ENCODE data around the gene PAK1.
"Not testable (repeated sequence)": the region's sequence is repeated elsewhere in the genome, so short reads cannot be mapped to it uniquely, and the experiment has no call there.

PAK1 gene

GRCh38 chr11:77302752-77303151 lies 171.1 kb downstream of the PAK1 start:
- no peak for DNase-seq (ENCODE audit: low spot score)
- H3K27ac Mint-ChIP-seq: no peak overlapping the region
- no peaks in the 10 kb centered on the region for H3K36me3 Mint-ChIP-seq (ENCODE audit: low read depth)
- H3K27me3 Mint-ChIP-seq (ENCODE audit: low read depth): no peaks in the 10 kb centered on the region
- no peaks in the 10 kb centered on the region for H3K9me3 Mint-ChIP-seq
- peaks cover 2% of the 10 kb centered on the region for H3K4me1 Mint-ChIP-seq (ENCODE audit: low read depth)
- no peak overlapping the region for H3K4me3 Mint-ChIP-seq

DNA sequence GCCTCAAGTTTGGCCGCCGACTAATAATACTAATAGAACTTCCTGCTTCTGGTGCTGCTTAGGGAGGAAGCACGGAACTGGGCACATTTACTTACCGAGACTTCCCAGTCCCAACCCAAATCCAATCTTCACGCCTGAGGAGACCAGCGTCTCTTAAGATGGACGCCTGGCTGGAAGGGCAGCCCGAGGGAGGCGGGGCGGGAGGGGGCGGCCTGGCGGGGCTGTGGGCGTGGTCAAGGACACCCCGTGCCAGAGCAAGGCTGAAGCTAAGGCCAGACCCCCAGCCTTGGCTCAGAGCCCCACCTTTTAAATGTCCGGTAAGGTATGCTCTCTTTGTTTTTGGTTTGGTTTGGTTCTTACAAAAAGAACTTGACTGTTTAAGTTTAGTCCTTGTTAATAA lies 172.4 kb downstream of the PAK1 start, which contains the start of gene GDPD4:
GDPD4 (minus strand) TSS at position 177 of the 400 bp plus-strand sequence. CDS start 16,549 bp downstream, outside the sequence.
- no peak for DNase-seq (ENCODE audit: low spot score)
- no peak within 1 kb of the TSS for H3K27ac Mint-ChIP-seq
- H3K4me1 Mint-ChIP-seq (ENCODE audit: low read depth): peaks cover 2% of the 10 kb centered on the region
- no peaks in the 10 kb centered on the region for H3K27me3 Mint-ChIP-seq (ENCODE audit: low read depth)
- no peaks in the 10 kb centered on the region for H3K9me3 Mint-ChIP-seq
- no peaks in the 10 kb centered on the region for H3K36me3 Mint-ChIP-seq (ENCODE audit: low read depth)
- no peak within 1 kb of the TSS for H3K4me3 Mint-ChIP-seq

DNA sequence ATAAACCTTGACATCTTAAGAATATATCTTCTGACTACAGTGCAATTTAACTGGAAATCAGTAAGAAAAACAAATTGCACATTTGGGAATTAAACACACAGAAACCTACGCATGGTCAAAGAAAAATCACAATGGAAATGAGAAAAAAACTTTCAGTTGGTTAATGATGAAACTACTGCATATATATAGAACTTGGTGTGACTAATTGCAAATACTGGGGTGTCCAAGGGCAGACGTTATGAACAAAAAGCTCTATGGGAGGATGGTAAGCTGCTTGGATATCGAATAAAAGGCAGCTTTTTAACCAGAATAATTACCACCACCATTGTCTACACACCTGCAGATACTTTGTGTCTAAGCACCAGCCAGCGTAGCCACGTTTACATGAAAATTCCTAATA lies 173.2 kb downstream of the PAK1 start:
- DNase-seq (ENCODE audit: low spot score): no peak
- no peaks in the 10 kb centered on the region for H3K27me3 Mint-ChIP-seq (ENCODE audit: low read depth)
- H3K4me1 Mint-ChIP-seq (ENCODE audit: low read depth): peaks cover 2% of the 10 kb centered on the region
- no peaks in the 10 kb centered on the region for H3K9me3 Mint-ChIP-seq
- H3K27ac Mint-ChIP-seq: no peak overlapping the region
- no peak overlapping the region for H3K4me3 Mint-ChIP-seq
- no peaks in the 10 kb centered on the region for H3K36me3 Mint-ChIP-seq (ENCODE audit: low read depth)

DNA sequence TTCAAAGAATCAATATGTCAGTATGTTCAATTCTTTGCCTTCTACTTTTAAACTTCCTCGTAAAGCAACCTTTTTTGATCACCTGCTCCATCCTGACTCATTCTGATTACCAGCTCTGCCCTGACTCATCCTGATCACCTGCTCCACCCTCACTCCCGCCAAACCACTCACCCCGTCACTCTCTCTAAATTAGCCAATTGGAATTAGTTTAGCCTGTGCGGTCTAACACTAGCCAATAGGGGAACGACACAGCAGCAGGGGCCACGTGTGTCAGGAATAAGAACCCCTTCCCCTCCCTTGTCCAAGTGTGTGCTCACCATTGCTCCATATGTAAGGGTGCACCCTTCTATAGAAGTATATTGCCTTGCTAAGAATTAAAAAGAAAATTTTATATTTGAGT lies 173.9 kb downstream of the PAK1 start:
- H3K36me3 Mint-ChIP-seq (ENCODE audit: low read depth); H3K27me3 Mint-ChIP-seq (ENCODE audit: low read depth); H3K4me3 Mint-ChIP-seq; H3K9me3 Mint-ChIP-seq; DNase-seq (ENCODE audit: low spot score); H3K4me1 Mint-ChIP-seq (ENCODE audit: low read depth); H3K27ac Mint-ChIP-seq: not testable (repeated sequence)

- Mint-ChIP-seq H3K4me1 (ENCODE audit: low read depth) (peaks cover 3% of the 10 kb centered on the region), H3K4me3 (no peak overlapping the region), H3K9me3 (no peaks in the 10 kb centered on the region), H3K27me3 (ENCODE audit: low read depth) (no peaks in the 10 kb centered on the region), H3K36me3 (ENCODE audit: low read depth) (no peaks in the 10 kb centered on the region), H3K27ac (no peak overlapping the region)
- no peak for DNase-seq (ENCODE audit: low spot score)
Observed at GRCh38 chr11:77299528-77299993, 174.3 kb downstream of the PAK1 start.

- Mint-ChIP-seq H3K36me3 (ENCODE audit: low read depth) (no peaks in the 10 kb centered on the region), H3K27me3 (ENCODE audit: low read depth) (peaks cover 15% of the 10 kb centered on the region), H3K4me3 (no peak overlapping the region), H3K27ac (no peak overlapping the region), H3K4me1 (ENCODE audit: low read depth) (peaks cover 4% of the 10 kb centered on the region), H3K9me3 (no peaks in the 10 kb centered on the region)
- no peak for DNase-seq (ENCODE audit: low spot score)
Observed at GRCh38 chr11:77294040-77294439, 179.9 kb downstream of the PAK1 start.

GRCh38 chr11:77289737-77290136 lies 184.2 kb downstream of the PAK1 start:
- DNase-seq (ENCODE audit: low spot score): no peak
- no peaks in the 10 kb centered on the region for H3K9me3 Mint-ChIP-seq
- H3K4me1 Mint-ChIP-seq (ENCODE audit: low read depth): peaks cover 4% of the 10 kb centered on the region
- no peak overlapping the region for H3K4me3 Mint-ChIP-seq
- no peaks in the 10 kb centered on the region for H3K36me3 Mint-ChIP-seq (ENCODE audit: low read depth)
- H3K27me3 Mint-ChIP-seq (ENCODE audit: low read depth): peaks cover 26% of the 10 kb centered on the region
- H3K27ac Mint-ChIP-seq: no peak overlapping the region

- Mint-ChIP-seq H3K4me3 (no peak overlapping the region), H3K4me1 (ENCODE audit: low read depth) (no peaks in the 10 kb centered on the region), H3K36me3 (ENCODE audit: low read depth) (no peaks in the 10 kb centered on the region), H3K27ac (no peak overlapping the region), H3K27me3 (ENCODE audit: low read depth) (peaks cover 27% of the 10 kb centered on the region), H3K9me3 (no peaks in the 10 kb centered on the region)
- DNase-seq (ENCODE audit: low spot score): no peak
Observed at GRCh38 chr11:77287615-77288273, 186.2 kb downstream of the PAK1 start.

- no peaks in the 10 kb centered on the region for H3K36me3 Mint-ChIP-seq (ENCODE audit: low read depth)
- H3K4me1 Mint-ChIP-seq (ENCODE audit: low read depth): no peaks in the 10 kb centered on the region
- H3K4me3 Mint-ChIP-seq: no peak overlapping the region
- no peak for DNase-seq (ENCODE audit: low spot score)
- H3K9me3 Mint-ChIP-seq: no peaks in the 10 kb centered on the region
- H3K27ac Mint-ChIP-seq: no peak overlapping the region
- H3K27me3 Mint-ChIP-seq (ENCODE audit: low read depth): peaks cover 27% of the 10 kb centered on the region
Observed at GRCh38 chr11:77287136-77287535, 186.8 kb downstream of the PAK1 start.

GRCh38 chr11:77284476-77285468 lies 189.1 kb downstream of the PAK1 start:
- H3K4me1 Mint-ChIP-seq (ENCODE audit: low read depth): no peaks in the 10 kb centered on the region
- no peak overlapping the region for H3K27ac Mint-ChIP-seq
- peaks cover 26% of the 10 kb centered on the region for H3K27me3 Mint-ChIP-seq (ENCODE audit: low read depth)
- no peaks in the 10 kb centered on the region for H3K36me3 Mint-ChIP-seq (ENCODE audit: low read depth)
- H3K4me3 Mint-ChIP-seq: no peak overlapping the region
- H3K9me3 Mint-ChIP-seq: no peaks in the 10 kb centered on the region
- DNase-seq (ENCODE audit: low spot score): no peak

- no peaks in the 10 kb centered on the region for H3K36me3 Mint-ChIP-seq (ENCODE audit: low read depth)
- H3K27ac Mint-ChIP-seq: no peak overlapping the region
- no peaks in the 10 kb centered on the region for H3K9me3 Mint-ChIP-seq
- DNase-seq (ENCODE audit: low spot score): no peak
- H3K27me3 Mint-ChIP-seq (ENCODE audit: low read depth): peaks cover 27% of the 10 kb centered on the region
- no peak overlapping the region for H3K4me3 Mint-ChIP-seq
- H3K4me1 Mint-ChIP-seq (ENCODE audit: low read depth): no peaks in the 10 kb centered on the region
Observed at GRCh38 chr11:77283101-77283500, 190.8 kb downstream of the PAK1 start.

GRCh38 chr11:77278595-77279506 lies 195.0 kb downstream of the PAK1 start:
- no peak for DNase-seq (ENCODE audit: low spot score)
- H3K4me1 Mint-ChIP-seq (ENCODE audit: low read depth): no peaks in the 10 kb centered on the region
- H3K36me3 Mint-ChIP-seq (ENCODE audit: low read depth): no peaks in the 10 kb centered on the region
- no peak overlapping the region for H3K4me3 Mint-ChIP-seq
- no peaks in the 10 kb centered on the region for H3K9me3 Mint-ChIP-seq
- H3K27ac Mint-ChIP-seq: no peak overlapping the region
- peaks cover 24% of the 10 kb centered on the region for H3K27me3 Mint-ChIP-seq (ENCODE audit: low read depth)

- H3K36me3 Mint-ChIP-seq (ENCODE audit: low read depth): no peaks in the 10 kb centered on the region
- H3K27ac Mint-ChIP-seq: no peak overlapping the region
- no peaks in the 10 kb centered on the region for H3K9me3 Mint-ChIP-seq
- DNase-seq (ENCODE audit: low spot score): no peak
- peaks cover 18% of the 10 kb centered on the region for H3K27me3 Mint-ChIP-seq (ENCODE audit: low read depth)
- H3K4me1 Mint-ChIP-seq (ENCODE audit: low read depth): no peaks in the 10 kb centered on the region
- H3K4me3 Mint-ChIP-seq: no peak overlapping the region
Observed at GRCh38 chr11:77276271-77276670, 197.6 kb downstream of the PAK1 start.
